Iris pigment epithelial cell (primary cell): Measurements from ENCODE around the gene INKA1.
"Not testable (repeated sequence)": the region's sequence is repeated elsewhere in the genome, so short reads cannot be mapped to it uniquely, and the experiment has no call there.

Source experiments
- DNase-seq: peaks from one replicate; pipeline ENCODE4 v3.0.0-alpha.2; 2011; ENCODE audit warnings: low read depth

INKA1 gene

DNA sequence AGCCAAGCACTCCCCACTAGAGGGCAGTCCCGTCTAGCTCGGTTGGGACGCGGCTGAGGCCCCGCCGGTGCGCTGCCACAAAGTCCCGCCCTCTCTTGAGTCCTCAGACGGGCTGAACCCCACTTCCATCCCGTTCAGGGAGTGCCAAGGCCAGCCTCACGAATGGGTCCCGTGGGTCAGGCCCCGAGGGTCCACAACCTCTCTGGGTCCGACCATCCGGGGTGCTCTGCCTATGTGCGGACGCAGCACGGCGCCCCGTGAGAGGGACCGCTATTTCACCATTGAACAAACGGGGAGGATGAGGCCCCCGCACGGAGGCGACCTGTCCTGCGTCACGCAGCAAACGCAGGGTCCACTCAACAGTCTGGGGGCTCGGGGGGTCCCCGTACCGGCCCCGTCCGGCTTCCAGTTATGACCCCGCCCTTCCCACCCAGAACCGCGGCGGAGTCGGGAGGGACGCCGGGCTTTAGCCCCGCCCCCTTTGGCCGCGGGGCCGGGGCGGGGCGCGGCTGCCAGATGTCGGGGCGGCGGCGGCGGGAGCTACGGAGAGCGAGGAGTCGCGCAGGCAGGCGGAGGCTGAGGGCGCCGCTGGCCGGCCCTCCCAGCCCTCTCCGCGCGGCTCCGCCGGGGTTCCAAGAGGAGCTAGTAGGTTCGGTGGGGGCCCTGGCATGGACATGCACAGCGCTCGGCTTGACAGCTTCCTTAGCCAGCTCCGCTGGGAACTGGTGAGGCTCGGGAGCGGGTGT, at the start of gene INKA1:
Gene INKA1, plus strand, starts transcription at position 543 of the 746 bp plus-strand sequence. Its CDS starts 132 bp downstream, at position 675.
- peak; percentile 77 for DNase-seq

DNA sequence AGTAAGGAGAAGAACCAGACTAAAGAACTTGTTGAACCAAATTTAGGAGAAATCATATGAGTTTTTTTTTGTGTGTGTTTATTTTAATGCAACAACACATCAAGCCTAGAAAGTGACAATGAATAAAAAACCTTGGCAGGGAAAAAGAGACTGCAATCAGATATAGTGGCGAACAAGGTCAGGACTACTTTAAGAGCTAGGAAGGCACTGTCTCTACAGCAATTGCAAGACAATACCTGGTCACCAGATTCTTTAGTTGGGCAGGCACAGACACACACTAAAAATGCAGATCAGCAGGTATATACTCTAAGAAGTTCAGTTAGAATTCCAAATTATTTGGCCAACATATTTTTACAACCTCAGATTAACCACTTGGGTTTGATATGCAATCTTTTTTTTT, 48.5 kb upstream of the INKA1 start:
- no peak for DNase-seq

DNA sequence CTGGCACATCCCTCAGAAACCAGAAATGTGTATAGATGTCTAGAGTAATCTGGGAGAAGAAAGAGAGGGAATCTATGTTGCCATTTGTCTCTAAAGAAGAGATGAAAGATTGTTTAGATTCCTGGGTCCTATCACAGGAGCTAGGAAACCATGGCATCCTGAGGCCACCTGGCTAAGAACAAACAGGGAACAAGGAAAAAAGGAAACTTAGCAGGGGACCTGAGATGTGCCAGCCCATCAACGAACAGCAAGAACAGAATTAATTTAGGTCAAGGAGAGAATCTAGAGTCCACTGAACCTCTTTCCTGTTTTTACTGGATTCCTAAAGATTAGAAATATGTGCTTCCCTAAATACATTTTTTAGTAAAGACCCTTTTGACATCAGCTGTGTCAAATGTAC, 47.0 kb upstream of the INKA1 start:
- DNase-seq: no peak

DNA sequence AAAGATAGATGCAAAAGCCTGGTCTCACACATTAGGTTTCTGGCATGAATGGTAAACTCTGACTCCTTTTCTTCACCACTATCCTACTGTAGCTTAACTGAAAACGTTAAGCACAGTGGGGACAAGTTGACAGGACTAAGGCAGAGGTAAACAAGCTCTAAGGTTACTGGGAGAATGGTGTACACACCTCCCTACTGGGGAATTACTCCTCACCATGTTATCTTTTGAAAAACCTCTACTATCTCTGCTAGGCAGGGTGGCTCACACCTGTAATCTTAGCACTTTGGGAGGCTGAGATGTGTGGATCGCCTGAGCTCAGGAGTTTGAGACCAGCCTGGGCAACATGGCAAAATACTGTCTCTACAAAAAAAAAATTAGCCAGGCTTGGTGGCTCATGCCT, 45.9 kb upstream of the INKA1 start:
- no peak for DNase-seq

DNA sequence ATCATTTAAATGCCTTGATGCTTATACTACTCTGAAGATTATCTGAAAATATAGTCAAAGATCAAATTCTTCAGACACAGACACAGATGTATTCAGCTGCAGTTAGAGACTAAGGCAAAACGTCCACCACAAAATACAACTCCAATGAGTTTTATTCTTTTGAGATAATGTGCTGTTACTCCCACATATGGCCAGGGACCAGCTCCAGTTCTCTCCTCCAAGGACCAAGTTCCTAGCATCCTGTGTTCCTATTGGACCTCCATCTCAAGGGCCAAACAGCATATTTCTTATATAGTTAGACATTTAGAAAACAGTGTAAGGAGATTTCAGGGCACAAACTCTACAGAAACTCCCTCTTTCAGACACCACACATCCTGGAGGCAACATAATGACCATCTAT, 43.8 kb upstream of the INKA1 start:
- DNase-seq: no peak

DNA sequence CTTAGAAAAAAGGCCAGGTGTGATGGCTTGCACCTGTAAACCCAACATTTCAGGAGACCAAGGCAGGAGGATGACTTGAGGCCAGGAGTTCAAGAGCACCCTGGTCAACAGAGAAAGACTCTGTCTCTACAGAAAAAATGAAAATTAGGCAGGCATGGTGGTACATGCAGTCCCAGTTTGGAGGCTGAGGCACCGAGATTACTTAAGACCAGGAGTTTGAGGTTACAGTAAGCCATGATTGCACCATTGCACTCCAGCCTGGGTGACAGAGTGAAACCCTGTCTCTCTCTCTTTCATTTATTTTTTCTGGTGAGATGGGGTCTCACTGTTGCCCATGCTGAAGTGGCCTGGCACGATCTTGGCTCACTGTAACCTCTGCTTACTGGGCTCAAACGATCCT, 41.4 kb upstream of the INKA1 start:
- peak; percentile 41 for DNase-seq

DNA sequence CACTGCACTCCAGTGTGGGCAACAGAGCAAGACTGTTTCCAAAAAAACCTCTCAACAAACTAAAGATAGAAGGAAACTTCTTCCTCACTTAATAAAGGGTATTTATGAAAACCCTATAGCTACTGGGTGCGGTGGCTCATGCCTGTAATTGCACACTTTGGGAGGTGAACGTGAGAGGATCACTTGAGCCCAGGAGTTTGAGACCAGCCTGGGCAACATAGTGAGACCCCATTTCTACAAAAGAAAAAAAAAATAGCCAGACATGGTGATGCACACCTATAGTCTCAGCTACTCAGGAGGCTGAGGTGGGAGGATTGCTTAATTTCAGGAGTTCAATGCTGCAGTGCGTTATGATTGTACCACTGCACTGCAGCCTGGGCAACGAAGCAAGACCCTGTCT, 39.1 kb upstream of the INKA1 start:
- DNase-seq: no peak

DNA sequence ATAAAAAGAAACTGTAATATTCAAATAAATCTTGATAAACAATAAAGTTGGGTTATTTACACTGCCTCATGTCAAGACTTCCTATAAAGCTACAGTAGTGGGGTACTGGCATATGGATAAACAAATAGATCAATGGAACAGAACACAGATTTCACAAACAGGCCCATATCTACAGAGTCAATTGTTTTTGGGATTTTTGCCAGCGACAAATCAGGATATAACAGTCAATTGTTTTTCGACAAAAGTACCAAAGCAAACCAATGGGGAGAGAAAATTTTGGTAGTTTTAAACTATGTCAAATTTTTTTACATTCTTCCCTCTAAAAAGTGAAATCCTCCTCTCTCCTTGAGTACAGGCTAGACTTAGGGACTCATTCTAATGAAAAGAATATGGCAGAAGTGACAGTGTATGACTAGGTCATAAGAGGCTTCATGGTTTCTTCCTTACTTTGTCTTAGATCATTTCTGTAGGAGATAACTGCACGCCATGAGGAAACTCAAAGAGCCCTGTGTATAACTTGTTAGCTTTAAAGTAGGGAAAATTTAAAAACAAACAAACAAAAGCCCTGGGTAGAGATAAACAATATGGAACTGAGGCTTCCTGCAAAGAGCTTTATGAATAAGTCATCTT, 33.7 kb upstream of the INKA1 start:
- DNase-seq: no peak

DNA sequence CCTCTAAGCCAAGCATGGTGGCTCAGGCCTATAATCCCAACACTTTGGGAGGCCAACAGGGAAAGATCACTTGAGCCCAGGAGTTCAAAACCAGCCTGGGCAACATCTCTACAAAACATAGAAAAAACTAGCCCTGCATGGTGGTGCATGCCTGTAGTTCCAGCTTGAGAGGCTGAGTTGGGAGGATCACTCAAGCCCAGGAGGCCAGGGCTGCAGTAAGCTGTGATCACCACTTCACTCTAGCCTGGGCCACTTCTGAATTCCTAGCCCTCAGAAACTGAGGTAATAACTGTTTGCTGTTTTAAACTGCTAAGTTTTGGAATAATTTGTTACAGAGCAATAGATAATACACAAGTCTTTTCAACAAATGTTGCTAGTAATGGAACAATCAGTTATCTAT, 33.1 kb upstream of the INKA1 start:
- DNase-seq: no peak

DNA sequence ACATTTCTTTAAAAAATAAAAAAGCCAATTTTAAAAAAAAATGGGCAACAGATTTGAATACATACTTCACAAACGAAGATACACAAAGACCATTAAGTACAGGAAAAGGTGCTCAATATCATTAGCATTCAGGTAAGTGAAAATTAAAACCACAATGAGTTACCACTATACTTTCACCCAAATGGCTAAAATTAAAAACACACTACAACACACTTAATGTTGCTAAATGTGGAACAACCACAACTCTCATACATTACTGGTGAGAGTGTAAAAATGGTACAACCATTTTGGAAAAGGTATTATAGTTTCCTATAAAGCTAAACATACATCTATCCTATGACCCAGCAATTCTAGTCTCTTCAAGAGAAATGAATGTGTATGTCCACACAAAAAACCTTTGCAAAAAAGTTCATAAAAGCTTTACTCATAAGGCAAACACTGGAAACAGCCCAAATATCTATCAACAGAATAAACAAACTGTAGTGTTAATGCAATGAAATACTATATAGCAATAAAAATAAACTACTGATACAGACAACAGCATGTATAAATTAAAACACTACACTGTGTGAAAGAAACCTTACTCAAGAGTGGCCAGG, 31.6 kb upstream of the INKA1 start:
- DNase-seq: no peak

DNA sequence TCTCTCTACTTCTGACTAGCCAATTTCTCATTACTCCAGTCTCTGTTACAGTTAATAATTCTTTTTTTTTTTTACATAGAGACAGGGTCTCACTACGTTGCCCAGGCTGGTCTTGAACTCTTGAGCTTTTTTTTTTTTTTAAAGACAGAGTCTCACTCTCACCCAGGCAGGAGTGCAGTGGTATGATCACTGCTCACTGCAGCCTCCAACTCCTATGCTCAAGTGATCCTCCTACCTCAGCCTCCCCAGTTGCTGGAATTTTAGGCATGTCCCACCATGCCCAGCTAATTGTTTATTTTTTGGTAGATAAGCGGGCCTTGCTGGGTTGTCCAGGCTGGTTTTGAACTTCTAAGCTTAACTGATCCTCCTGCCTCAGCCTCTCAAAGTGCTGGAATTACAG, 30.4 kb upstream of the INKA1 start:
- no peak for DNase-seq

DNA sequence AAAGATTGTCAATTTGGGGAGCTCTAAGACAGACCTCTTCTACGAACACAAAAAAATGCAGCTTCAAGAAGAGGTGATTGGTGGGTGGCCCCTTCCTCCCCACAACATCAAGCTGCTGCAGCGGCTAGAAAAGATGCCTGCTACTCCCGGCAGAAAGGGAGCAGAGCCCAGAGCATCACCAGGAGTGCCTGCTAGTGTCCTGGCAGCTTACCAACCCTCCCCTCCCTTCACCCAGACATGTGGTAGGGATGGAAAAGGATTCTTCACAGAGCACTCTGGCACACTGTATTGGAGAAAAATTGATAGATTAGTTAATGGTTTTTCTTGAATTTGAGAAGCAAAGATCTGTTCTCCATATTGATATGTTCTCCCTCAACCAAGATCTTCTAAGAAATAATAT, 27.5 kb upstream of the INKA1 start:
- no peak for DNase-seq

DNA sequence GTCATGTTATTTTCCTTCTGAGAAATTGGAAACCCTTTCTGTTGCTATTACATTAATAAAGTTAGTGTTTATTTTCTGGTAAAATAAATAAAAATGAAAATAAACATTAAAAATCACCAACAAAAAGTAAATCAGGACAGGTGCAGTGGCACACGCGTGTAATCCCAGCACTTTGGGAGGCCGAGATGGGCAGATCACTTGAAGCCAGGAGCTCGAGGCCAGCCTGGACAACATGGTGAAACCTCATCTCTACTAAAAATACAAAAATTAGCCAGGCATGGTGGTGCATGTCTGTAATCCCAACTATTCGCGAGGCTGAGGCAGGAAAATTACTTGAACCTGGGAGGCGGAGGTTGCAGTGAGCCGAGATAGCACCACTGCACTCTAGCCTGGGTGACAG, 27.0 kb upstream of the INKA1 start:
- DNase-seq: not testable (repeated sequence)

DNA sequence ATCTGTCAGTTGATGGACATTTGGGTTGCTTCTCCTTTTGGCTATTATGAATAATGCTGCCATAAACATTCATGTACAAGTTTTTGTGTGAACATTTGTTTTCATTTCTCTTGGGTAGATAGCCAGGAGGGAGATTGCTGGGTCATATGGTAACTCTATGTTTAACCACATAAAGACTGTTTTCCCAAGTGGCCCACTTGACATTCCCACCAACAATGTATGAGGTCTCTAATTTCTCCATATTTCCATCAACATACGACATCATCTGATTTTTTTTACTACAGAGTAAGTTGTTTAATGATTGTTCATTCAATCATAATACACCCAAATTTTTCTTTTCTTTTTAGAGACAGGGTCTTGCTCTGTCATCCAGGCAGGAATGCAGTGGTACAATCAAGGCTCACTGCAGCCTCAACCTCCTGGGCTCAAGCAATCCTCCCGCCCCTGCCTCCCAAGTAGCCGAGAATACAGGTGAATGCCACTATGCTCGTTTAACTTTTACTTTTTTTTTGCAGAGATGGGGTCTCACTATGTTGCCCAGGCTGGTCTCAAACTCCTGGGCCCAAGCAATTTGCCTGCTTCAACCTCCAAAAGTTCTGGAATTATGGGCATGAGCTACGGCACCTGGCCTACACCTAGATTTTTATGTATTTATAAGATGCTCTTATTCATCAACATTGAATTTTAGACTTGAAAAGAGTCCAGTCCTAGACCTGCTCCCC, 23.5 kb upstream of the INKA1 start:
- DNase-seq: no peak

DNA sequence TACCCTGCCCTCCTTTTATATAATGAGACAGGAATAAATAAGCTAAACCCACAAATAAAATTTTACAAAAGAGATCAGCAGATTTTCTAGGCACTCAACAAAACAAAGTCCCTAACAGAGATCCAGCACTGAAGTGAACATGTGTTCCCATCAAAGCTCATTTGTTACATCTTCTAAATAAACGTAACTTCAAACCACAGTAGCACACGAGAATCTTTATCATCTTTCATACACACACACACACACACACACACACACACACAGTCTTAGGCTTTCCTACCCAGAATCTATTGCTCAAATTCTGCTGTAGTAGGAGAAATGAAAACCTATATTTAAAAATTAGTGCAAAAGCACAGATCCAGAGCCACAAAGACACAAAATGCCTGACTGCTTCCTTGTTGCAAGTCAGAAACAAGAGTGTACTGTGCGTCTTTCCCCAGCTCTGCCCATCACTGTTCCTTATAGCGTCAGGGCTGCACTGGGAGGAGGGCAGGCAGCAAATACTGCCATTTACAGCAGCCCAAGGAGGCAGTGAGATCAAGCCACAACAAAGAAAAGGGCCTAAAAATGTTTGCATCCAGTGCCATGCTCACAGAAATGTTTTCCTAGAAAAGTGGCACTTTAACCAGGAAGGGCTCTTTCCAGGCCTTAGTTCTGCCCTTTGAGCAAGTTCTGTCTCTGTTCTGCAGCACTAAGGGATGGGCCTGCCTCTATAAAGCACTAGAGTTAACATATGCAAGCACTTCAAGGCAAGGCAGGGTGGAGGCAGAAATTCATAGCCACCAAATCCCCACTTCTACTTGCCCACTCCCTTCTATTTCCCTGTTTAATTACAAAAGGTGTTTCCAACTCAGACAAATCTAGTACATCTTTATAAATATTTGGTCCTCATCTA, 22.7 kb upstream of the INKA1 start:
- DNase-seq: no peak

DNA sequence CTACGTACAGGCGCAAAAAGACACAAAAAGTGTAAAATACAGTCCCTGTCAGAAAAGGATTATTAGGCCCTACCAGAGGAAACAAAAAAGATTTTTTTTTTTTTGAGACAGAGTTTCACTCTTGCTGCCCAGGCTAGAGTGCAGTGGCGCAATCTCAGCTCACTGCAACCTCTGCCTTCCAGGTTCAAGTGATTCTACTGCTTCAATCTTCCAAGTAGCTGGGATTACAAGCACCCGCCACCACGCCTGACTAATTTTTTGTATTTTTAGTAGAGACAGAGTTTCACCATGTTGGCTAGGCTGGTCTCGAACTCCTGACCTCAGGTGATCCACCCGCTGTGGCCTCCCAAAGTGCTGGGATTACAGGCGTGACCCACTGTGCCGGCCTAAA, 22.1 kb upstream of the INKA1 start:
- not testable (repeated sequence) for DNase-seq

DNA sequence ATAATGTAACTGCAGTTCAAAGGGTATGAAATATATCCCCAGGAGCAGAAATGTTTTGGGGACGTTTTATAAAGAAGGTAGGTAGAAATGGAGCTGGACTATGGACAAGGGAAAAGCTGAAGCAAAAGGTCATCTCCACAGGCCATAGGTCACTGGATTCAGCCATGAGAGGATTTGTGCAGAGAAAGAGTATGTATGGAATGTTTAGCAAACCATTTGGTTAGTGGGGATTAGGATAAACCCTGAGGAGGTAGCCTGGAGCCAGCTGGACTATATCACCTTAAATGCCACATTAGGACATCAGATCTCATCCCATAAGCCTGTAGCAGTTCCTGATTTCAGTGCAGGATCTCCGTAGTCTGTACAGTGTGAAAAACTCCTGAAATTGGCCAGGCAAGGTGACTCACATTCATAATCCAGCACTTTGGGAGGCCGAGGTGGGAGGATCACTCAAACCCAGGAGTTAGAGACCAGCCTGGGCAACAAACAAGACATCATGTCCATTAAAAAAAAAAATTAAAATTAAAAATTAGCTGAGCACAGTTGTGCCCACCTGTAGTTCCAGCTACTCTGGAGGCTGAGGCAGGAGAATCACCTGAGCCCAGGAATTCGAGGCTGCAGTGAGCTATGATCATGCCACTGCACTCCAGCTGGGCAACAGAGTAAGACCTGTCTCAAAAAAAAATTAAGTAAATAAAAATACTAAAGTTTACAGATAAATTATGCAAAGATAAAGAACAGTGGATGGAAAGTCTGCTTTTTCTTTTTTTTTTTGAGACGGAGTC, 21.5 kb upstream of the INKA1 start:
- no peak for DNase-seq

DNA sequence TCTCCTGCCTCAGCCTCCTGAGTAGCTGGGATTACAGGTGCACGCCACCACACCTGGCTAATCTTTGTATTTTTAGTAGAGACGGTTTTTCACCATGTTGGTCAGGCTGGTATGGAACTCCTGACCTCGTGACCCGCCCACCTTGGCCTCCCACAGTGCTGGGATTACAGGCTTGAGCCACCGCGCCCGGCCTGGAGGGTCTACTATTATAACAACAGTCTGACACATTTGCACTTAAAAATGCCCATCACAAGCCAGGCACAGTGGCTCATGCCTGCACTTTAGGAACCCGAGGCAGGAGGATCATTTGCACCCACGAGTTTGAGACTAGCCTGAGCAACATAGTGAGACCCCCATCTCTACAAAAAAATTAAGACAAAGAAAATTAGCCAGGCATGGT, 20.8 kb upstream of the INKA1 start:
- DNase-seq: not testable (repeated sequence)

DNA sequence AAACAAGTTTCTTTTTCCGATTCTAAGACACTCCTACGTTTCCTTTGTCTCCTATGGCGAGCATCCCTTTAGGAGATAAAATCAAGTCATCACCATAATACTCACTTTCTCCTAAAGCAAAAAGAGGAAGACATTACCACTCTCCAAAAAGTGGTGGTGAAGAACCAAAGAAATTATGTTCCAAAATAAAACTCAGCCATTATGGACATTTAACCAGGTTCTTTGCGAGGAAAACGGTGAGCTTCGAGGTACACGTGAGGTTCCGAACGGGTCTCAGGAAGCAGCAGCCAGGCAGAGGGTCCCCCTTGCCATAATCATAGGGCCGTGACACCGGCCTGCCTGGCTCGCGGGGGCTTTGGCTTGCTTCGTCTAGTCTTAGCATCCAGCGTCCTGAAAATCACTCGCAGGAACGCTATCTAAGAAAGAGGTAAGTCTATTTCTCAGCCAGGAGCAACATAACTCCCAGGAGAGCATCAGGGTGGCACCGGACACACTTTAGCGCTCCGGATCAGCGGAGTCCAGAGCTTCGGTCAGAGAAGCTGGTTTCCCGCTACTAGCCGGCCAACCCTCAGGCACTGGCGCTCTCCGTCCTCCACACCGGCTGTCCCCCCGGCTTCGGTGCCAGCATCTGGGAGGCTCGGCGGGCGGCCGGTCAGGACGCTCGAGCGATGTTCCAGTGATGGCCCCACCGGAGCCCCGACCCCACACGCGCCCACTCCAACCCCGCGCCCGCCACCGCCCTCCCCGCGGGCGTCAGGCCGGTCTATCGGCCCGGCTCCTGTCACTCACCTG, 17.3 kb upstream of the INKA1 start:
- peak; percentile 51 for DNase-seq
